ENCODE data around the gene DCDC1. TPM values are rescaled to one million over a fixed set of nuclear protein-coding genes. Genes with fewer than 3 reads are reported as not detected.

The DCDC1 gene
- total RNA-seq, 1 donor from 2014 or later = not detected

GRCh38 chr11:31114442-31114841, 255.1 kb downstream of the DCDC1 start:
- Histone ChIP-seq H3K27me3 (no peaks in the 10 kb centered on the region), H3K9me3 (no peaks in the 10 kb centered on the region), H3K4me1 (no peaks in the 10 kb centered on the region), H3K4me3 (no peak overlapping the region), H3K36me3 (no peaks in the 10 kb centered on the region), H3K27ac (no peak overlapping the region)
- no peak for TF ChIP-seq POLR2A (IDR thresholded peaks at IDR 0.05)
- no peak for TF ChIP-seq POLR2AphosphoS5 (IDR thresholded peaks at IDR 0.05; ENCODE audit: insufficient read depth in 1 of 2, low read depth in 1 of 2)
- no peak for TF ChIP-seq CTCF (IDR thresholded peaks at IDR 0.05)
- no peak for DNase-seq (ENCODE audit: extremely low spot score in 2 of 2)
- intact Hi-C loops (cut with DNase I) = no loop called here

- Histone ChIP-seq H3K27ac (no peak overlapping the region), H3K36me3 (no peaks in the 10 kb centered on the region), H3K27me3 (no peaks in the 10 kb centered on the region), H3K4me3 (no peak overlapping the region), H3K4me1 (no peaks in the 10 kb centered on the region), H3K9me3 (no peaks in the 10 kb centered on the region)
- intact Hi-C loops (cut with DNase I) = no loop called here
- no peak for DNase-seq (ENCODE audit: extremely low spot score in 2 of 2)
- TF ChIP-seq CTCF (IDR thresholded peaks at IDR 0.05) (no peak), POLR2AphosphoS5 (IDR thresholded peaks at IDR 0.05; ENCODE audit: insufficient read depth in 1 of 2, low read depth in 1 of 2) (no peak), POLR2A (IDR thresholded peaks at IDR 0.05) (no peak)
Observed at GRCh38 chr11:31110830-31111229, 258.7 kb downstream of the DCDC1 start.

- TF ChIP-seq POLR2A (IDR thresholded peaks at IDR 0.05) (no peak), CTCF (IDR thresholded peaks at IDR 0.05) (no peak), POLR2AphosphoS5 (IDR thresholded peaks at IDR 0.05; ENCODE audit: insufficient read depth in 1 of 2, low read depth in 1 of 2) (no peak)
- H3K27ac ChIP-seq = no peak overlapping the region
- no peaks in the 10 kb centered on the region for H3K9me3 ChIP-seq
- no peak for DNase-seq (ENCODE audit: extremely low spot score in 2 of 2)
- H3K4me3 ChIP-seq = no peak overlapping the region
- H3K27me3 ChIP-seq = no peaks in the 10 kb centered on the region
- H3K36me3 ChIP-seq = no peaks in the 10 kb centered on the region
- intact Hi-C loops (cut with DNase I) = no loop called here
- H3K4me1 ChIP-seq = no peaks in the 10 kb centered on the region
Observed at GRCh38 chr11:31109446-31109845, 260.1 kb downstream of the DCDC1 start.

GRCh38 chr11:31107649-31108048, 261.9 kb downstream of the DCDC1 start:
- Histone ChIP-seq H3K4me3 (no peak overlapping the region), H3K4me1 (no peaks in the 10 kb centered on the region), H3K9me3 (no peaks in the 10 kb centered on the region), H3K36me3 (no peaks in the 10 kb centered on the region), H3K27me3 (no peaks in the 10 kb centered on the region), H3K27ac (no peak overlapping the region)
- TF ChIP-seq POLR2A (IDR thresholded peaks at IDR 0.05) (no peak), POLR2AphosphoS5 (IDR thresholded peaks at IDR 0.05; ENCODE audit: insufficient read depth in 1 of 2, low read depth in 1 of 2) (no peak), CTCF (IDR thresholded peaks at IDR 0.05) (no peak)
- intact Hi-C loops (cut with DNase I) = no loop called here
- no peak for DNase-seq (ENCODE audit: extremely low spot score in 2 of 2)

GRCh38 chr11:31106968-31107576, 262.5 kb downstream of the DCDC1 start:
- DNase-seq (ENCODE audit: extremely low spot score in 2 of 2) = no peak
- Histone ChIP-seq H3K36me3 (no peaks in the 10 kb centered on the region), H3K27ac (no peak overlapping the region), H3K4me1 (no peaks in the 10 kb centered on the region), H3K27me3 (no peaks in the 10 kb centered on the region), H3K4me3 (no peak overlapping the region), H3K9me3 (no peaks in the 10 kb centered on the region)
- no peak for TF ChIP-seq POLR2A (IDR thresholded peaks at IDR 0.05)
- peak in 1 of 3 experiments; percentile 27 for TF ChIP-seq CTCF (IDR thresholded peaks at IDR 0.05)
- intact Hi-C loops (cut with DNase I) = no loop called here
